ENCODE data around the gene EIF3A.

DNA sequence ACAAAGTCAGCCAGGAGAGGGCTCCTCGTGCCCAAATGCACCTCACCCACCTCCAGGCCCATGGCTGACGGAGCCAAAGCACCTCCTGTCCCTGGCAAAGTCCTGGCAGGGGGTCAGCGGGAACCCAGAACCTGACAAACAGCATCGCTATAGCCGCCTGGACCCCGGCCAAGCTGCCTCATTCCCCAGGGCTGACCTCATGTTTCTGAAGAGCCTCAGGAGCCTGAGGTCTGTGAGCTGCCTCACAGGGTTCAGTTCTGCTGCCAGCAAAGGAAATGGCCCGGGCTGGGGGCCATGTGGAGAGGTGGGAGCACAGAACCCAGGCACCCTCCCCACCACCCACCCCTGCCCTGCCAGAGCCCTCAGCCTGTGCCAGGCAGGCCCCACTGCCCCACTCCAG lies 55.3 kb downstream of the EIF3A start:
- no peak for TF ChIP-seq POLR2A (IDR thresholded peaks at IDR 0.05)
- TF ChIP-seq, protein P1, sequence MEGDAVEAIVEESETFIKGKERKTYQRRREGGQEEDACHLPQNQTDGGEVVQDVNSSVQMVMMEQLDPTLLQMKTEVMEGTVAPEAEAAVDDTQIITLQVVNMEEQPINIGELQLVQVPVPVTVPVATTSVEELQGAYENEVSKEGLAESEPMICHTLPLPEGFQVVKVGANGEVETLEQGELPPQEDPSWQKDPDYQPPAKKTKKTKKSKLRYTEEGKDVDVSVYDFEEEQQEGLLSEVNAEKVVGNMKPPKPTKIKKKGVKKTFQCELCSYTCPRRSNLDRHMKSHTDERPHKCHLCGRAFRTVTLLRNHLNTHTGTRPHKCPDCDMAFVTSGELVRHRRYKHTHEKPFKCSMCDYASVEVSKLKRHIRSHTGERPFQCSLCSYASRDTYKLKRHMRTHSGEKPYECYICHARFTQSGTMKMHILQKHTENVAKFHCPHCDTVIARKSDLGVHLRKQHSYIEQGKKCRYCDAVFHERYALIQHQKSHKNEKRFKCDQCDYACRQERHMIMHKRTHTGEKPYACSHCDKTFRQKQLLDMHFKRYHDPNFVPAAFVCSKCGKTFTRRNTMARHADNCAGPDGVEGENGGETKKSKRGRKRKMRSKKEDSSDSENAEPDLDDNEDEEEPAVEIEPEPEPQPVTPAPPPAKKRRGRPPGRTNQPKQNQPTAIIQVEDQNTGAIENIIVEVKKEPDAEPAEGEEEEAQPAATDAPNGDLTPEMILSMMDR (IDR thresholded peaks at IDR 0.05) = no peak
- TF ChIP-seq EP300 (IDR thresholded peaks at IDR 0.05) = no peak

Measured in tibial nerve (tissue), 4 donors.